Muscle of leg (tissue), 11 donors: ENCODE measurements around the gene IGHMBP2. TPM values are rescaled to one million over a fixed set of nuclear protein-coding genes. Genes with fewer than 3 reads are reported as not detected.
A peak's percentile ranks its signal among the peaks of the same experiment; 100 is the strongest.

Source experiments
- DNase-seq: peaks from one replicate; pipeline ENCODE4 v3.0.0; 2013
- H3K27ac ChIP-seq: one replicate; pipeline ENCODE4 v1.5.1; 2013; ENCODE audit warnings: mild to moderate bottlenecking, low read length, control low read depth
- H3K27me3 ChIP-seq: one replicate; pipeline ENCODE4 v1.6.1; 2013; ENCODE audit warnings: low read length; ENCODE audit not compliant: control insufficient read depth, insufficient read depth
- H3K36me3 ChIP-seq: one replicate; pipeline ENCODE4 v1.6.1; 2013; ENCODE audit warnings: low read length; ENCODE audit not compliant: control insufficient read depth, insufficient read depth
- H3K4me1 ChIP-seq: one replicate; pipeline ENCODE4 v1.6.1; 2013; ENCODE audit warnings: low read length; ENCODE audit not compliant: control insufficient read depth, insufficient read depth
- H3K4me3 ChIP-seq: one replicate; pipeline ENCODE4 v1.5.1; 2013; ENCODE audit warnings: low read length, control low read depth
- H3K9me3 ChIP-seq: replicated peaks from 2 replicates; pipeline ENCODE4 v1.6.1; 2013; ENCODE audit warnings: low read depth, low read length; ENCODE audit not compliant: control insufficient read depth
- WGBS: methylation state at CpG from one replicate; pipeline ENCODE4 v1.1.5; 2013; ENCODE audit warnings: missing lambda C conversion rate; ENCODE audit not compliant: insufficient coverage; 5-methylcytosine and 5-hydroxymethylcytosine counted together
- polyA plus RNA-seq, 8 donors: library from polyadenylated mRNA; unstranded; fragments of 120-200 nt; gene quantifications; one replicate each; pipeline versions ENCODE4 v1.2.1 to v1.2.3, GENCODE V29; 2013; ENCODE audit warnings: inconsistent platforms in 1 of 8, low replicate concordance in 1 of 8; ENCODE audit not compliant: insufficient read length in 8 of 8, insufficient read depth in 1 of 8
- total RNA-seq: library from RNA; stranded (reverse); fragments of 120-200 nt; gene quantifications from one replicate; pipeline ENCODE4 v1.2.4, GENCODE V29; 2013

IGHMBP2 gene
- total and polyA plus RNA-seq, 9 donors: 7.6 to 13.2 (median 11.9) TPM

DNA sequence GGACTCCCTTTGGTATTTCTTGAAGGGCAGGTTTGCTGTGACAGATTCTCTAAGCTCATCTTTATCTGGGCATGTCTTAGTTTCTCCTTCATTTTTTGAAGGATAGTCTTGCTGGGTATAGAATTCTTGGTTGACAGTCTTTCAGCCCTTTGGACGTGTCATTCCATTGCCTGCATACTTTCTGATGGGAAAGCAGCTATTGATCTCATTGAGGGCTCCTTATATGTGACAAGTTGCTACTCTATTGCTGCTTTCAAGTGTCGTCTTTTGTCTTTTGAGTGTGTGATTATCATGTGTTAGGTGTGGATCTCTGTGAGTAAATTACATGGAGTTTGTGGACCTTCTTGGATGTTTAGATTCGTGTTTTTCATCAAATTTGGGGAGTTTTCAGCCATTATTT, 21.9 kb downstream of the IGHMBP2 start:
- Histone ChIP-seq H3K4me3 (no peak overlapping the region), H3K27me3 (no peaks in the 10 kb centered on the region), H3K36me3 (peaks cover 86% of the 10 kb centered on the region), H3K4me1 (peaks cover 11% of the 10 kb centered on the region), H3K27ac (no peak overlapping the region), H3K9me3 (peaks cover 27% of the 10 kb centered on the region)
- 86% methylated on average over 1 of the region's 3 CpGs for WGBS
- DNase-seq: no peak

- WGBS: 42% methylated on average over 10 of the region's 12 CpGs
These were observed 23.8 kb downstream of the IGHMBP2 start for GRCh38 chr11:68927280-68928135.

DNA sequence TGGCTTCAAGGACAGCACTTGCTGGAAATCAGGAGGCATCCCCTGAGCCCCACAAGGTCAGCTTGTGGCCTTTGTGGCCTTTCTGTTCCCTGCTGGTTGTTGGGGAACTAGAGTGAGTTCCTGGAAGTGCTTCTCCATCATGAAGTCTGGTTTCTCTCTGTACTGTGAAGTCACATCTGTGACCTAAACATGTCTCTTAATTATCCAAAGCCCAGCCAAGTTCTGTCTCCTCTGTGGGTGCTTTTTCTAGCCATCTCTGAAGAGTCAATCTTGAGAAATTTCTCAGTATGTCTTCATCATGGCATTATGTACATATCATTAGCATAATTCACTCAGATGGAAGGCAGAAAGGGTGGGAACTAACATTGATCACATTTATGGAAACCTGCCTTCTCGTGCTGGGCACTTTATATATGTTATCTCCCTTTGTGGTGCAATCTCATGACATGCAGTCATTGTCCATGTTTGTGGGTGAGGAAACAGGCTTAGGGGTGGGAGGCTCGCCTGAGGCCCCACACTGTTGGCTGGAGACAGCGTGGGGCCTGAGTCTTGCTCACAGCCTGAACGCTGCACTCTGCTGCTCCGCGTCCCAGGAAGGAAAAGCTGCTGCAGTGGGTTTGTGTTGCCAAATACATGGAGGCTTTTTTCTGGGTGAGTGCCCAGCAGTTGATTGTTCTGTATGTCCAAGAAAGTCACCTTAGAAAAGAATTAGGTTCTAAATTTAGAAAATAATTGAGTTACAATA, 24.6 kb downstream of the IGHMBP2 start:
- H3K4me1 ChIP-seq: peaks cover 11% of the 10 kb centered on the region
- peaks cover 92% of the 10 kb centered on the region for H3K36me3 ChIP-seq
- 59% methylated on average over 3 of the region's 6 CpGs for WGBS
- no peak overlapping the region for H3K4me3 ChIP-seq
- no peaks in the 10 kb centered on the region for H3K27me3 ChIP-seq
- peaks cover 27% of the 10 kb centered on the region for H3K9me3 ChIP-seq
- no peak for DNase-seq
- H3K27ac ChIP-seq: peak overlapping the region; percentile 35

More at GRCh38 chr11:68927280-68928135, 23.8 kb downstream of the IGHMBP2 start:
- peaks cover 88% of the 10 kb centered on the region for H3K36me3 ChIP-seq
- no peak overlapping the region for H3K4me3 ChIP-seq
- no peaks in the 10 kb centered on the region for H3K27me3 ChIP-seq
- H3K27ac ChIP-seq: peak overlapping the region; percentile 35
- H3K9me3 ChIP-seq: peaks cover 27% of the 10 kb centered on the region
- peaks cover 11% of the 10 kb centered on the region for H3K4me1 ChIP-seq
- peak; percentile 69 for DNase-seq

GRCh38 chr11:68929135-68929534, 25.4 kb downstream of the IGHMBP2 start:
- H3K27me3 ChIP-seq: no peaks in the 10 kb centered on the region
- H3K36me3 ChIP-seq: peaks cover 92% of the 10 kb centered on the region
- 93% methylated on average over 20 of the region's 20 CpGs for WGBS
- no peak for DNase-seq
- H3K4me1 ChIP-seq: peaks cover 11% of the 10 kb centered on the region
- H3K4me3 ChIP-seq: no peak overlapping the region
- peaks cover 27% of the 10 kb centered on the region for H3K9me3 ChIP-seq
- no peak overlapping the region for H3K27ac ChIP-seq

GRCh38 chr11:68929706-68930570, 26.2 kb downstream of the IGHMBP2 start:
- no peaks in the 10 kb centered on the region for H3K27me3 ChIP-seq
- no peak overlapping the region for H3K4me3 ChIP-seq
- H3K36me3 ChIP-seq: peaks cover 93% of the 10 kb centered on the region
- H3K4me1 ChIP-seq: peaks cover 11% of the 10 kb centered on the region
- peaks cover 22% of the 10 kb centered on the region for H3K9me3 ChIP-seq
- H3K27ac ChIP-seq: no peak overlapping the region
- WGBS: 92% methylated on average over 17 of the region's 20 CpGs
- no peak for DNase-seq

GRCh38 chr11:68930991-68931855, 27.5 kb downstream of the IGHMBP2 start:
- Histone ChIP-seq H3K9me3 (peaks cover 10% of the 10 kb centered on the region), H3K27me3 (no peaks in the 10 kb centered on the region), H3K36me3 (peaks cover 95% of the 10 kb centered on the region), H3K4me3 (no peak overlapping the region), H3K27ac (no peak overlapping the region), H3K4me1 (peaks cover 11% of the 10 kb centered on the region)
- 84% methylated on average over 19 of the region's 21 CpGs for WGBS
- no peak for DNase-seq

DNA sequence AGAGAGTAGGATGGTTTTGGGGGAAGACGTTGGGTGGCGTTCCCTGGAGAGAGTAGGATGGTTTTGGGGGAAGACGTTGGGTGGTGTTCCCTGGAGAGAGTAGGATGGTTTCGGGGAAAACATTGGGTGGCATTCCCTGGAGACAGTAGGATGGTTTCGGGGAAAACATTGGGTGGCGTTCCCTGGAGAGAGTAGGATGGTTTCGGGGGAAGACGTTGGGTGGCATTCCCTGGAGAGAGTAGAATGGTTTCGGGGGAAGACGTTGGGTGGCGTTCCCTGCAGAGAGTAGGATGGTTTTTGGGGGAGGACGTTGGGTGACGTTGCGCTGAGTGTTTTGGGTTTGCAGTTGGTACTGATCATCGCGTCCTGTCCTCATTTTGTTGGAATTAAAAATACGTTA, 28.2 kb downstream of the IGHMBP2 start:
- H3K36me3 ChIP-seq: peaks cover 95% of the 10 kb centered on the region
- peaks cover 4% of the 10 kb centered on the region for H3K9me3 ChIP-seq
- DNase-seq: no peak
- no peaks in the 10 kb centered on the region for H3K27me3 ChIP-seq
- 90% methylated on average over 14 of the region's 17 CpGs for WGBS
- H3K4me1 ChIP-seq: peaks cover 11% of the 10 kb centered on the region
- H3K27ac ChIP-seq: no peak overlapping the region
- H3K4me3 ChIP-seq: no peak overlapping the region

GRCh38 chr11:68932358-68932757, 28.7 kb downstream of the IGHMBP2 start:
- no peaks in the 10 kb centered on the region for H3K27me3 ChIP-seq
- H3K4me3 ChIP-seq: no peak overlapping the region
- DNase-seq: no peak
- no peak overlapping the region for H3K27ac ChIP-seq
- peaks cover 11% of the 10 kb centered on the region for H3K4me1 ChIP-seq
- H3K36me3 ChIP-seq: peaks cover 95% of the 10 kb centered on the region
- 83% methylated on average over 2 of the region's 7 CpGs for WGBS
- H3K9me3 ChIP-seq: no peaks in the 10 kb centered on the region

DNA sequence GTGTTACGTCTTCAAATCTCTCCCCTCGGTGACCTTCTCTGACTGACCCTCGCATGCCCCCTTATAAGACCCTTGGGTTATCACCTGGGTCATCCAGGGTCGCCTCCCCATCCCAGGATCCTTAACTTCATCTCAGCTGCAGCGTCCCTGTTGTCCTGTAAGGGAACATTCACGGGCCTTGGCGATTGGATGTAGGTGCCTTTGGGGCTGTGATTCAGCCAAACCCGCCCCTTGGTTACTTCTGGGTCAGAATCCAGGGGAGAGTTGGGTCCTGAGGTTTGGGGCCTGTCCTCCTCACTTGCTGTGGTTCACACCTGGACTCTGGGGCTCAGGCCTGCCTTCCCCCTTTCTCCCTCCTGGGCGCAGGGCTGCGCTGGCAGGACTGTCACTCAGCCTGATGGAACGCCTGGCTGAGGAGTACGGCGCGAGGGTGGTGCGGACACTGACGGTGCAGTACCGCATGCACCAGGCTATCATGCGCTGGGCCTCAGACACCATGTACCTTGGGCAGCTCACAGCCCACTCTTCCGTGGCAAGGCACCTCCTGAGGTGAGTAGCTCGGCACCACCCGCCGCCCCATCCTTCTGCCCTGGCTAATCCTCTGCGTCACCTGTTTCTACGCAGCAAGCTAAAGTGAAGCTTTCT, 29.4 kb downstream of the IGHMBP2 start:
- no peak overlapping the region for H3K4me3 ChIP-seq
- WGBS: 93% methylated on average over 15 of the region's 24 CpGs
- H3K27ac ChIP-seq: no peak overlapping the region
- peaks cover 95% of the 10 kb centered on the region for H3K36me3 ChIP-seq
- no peaks in the 10 kb centered on the region for H3K27me3 ChIP-seq
- no peak for DNase-seq
- H3K4me1 ChIP-seq: peaks cover 5% of the 10 kb centered on the region
- no peaks in the 10 kb centered on the region for H3K9me3 ChIP-seq
